Calu3 (cell line): Measurements from ENCODE around the gene KHDRBS2. TPM values are rescaled to one million over a fixed set of nuclear protein-coding genes. Genes with fewer than 3 reads are reported as not detected.

Experiments
- BruUV-seq: library from RNA; stranded (reverse); fragments of 400-500 nt; replicated peaks from 2 replicates; lab custom pipeline; 2021; lab: Mats Ljungman, UMichigan
- CTCF ChIA-PET: fragments of 300-600 bp; sonication (Branson Sonifier 250); formaldehyde crosslinking; loops from one replicate; lab custom pipeline; 2022; ENCODE audit warnings: antibody characterized with exemption; lab: Charles Lee
- DNase-seq: peaks from one replicate; pipeline ENCODE4 v3.0.0; 2022
- H3K27ac Mint-ChIP-seq: one replicate; pipeline ENCODE4 v1.8.0; 2022; ENCODE audit warnings: mixed read lengths; ENCODE audit not compliant: unreplicated experiment
- H3K27me3 Mint-ChIP-seq: one replicate; pipeline ENCODE4 v1.8.0; 2022; ENCODE audit warnings: mixed read lengths; ENCODE audit not compliant: unreplicated experiment
- H3K36me3 Mint-ChIP-seq: one replicate; pipeline ENCODE4 v1.8.0; 2022; ENCODE audit warnings: mild to moderate bottlenecking, moderate library complexity, mixed read lengths; ENCODE audit not compliant: insufficient read depth, unreplicated experiment
- H3K4me1 Mint-ChIP-seq: one replicate; pipeline ENCODE4 v1.8.0; 2022; ENCODE audit warnings: mild to moderate bottlenecking, low read depth, mixed read lengths; ENCODE audit not compliant: unreplicated experiment
- H3K4me3 Mint-ChIP-seq: one replicate; pipeline ENCODE4 v1.8.0; 2022; ENCODE audit warnings: mild to moderate bottlenecking, low read depth, moderate library complexity, mixed read lengths; ENCODE audit not compliant: unreplicated experiment
- H3K9me3 Mint-ChIP-seq: one replicate; pipeline ENCODE4 v1.8.0; 2022; ENCODE audit warnings: low read depth, mixed read lengths; ENCODE audit not compliant: unreplicated experiment
- intact Hi-C: fragments of 100-400 bp; cut with micrococcal nuclease; formaldehyde crosslinking; loops from one replicate; pipeline ENCODE4 v1.10.0; 2022; ENCODE audit not compliant: unreplicated experiment
- total RNA-seq: library from RNA; stranded (reverse); gene quantifications from 2 replicates; pipeline ENCODE4 v1.2.3, GENCODE V29; 2022
- TF ChIP-seq, protein P1 (sequence below): fragments of 200-600 bp; IDR thresholded peaks from one replicate; pipeline ENCODE4 v1.8.0; 2022; ENCODE audit warnings: antibody characterized with exemption; ENCODE audit not compliant: unreplicated experiment

Gene KHDRBS2
- total RNA-seq, 1 experiment from 2014 or later = not detected

DNA sequence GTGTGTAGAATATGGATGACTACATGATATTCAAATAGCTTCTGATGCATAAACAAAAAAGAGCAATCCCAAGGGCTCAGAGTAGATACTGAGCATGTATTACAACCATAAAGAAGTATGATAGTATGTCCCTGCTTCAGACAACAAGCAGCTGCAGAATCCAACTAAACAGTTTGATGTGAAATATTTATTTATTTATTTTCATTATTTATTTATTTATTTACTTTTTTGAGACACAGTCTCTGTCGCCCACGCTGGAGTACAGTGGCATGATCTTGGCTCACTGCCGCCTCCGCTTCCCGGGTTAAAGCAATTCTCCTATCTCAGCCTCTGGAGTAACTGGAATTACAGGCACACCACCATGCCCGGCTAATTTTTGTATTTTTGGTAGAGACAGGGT is 384.3 kb downstream of the KHDRBS2 start:
- CTCF ChIA-PET = no interaction called here
- DNase-seq = no peak
- Mint-ChIP-seq H3K4me3 (no peak overlapping the region), H3K9me3 (peaks cover 10% of the 10 kb centered on the region), H3K4me1 (no peaks in the 10 kb centered on the region), H3K27ac (no peak overlapping the region), H3K36me3 (no peaks in the 10 kb centered on the region), H3K27me3 (no peaks in the 10 kb centered on the region)
- TF ChIP-seq, protein P1, sequence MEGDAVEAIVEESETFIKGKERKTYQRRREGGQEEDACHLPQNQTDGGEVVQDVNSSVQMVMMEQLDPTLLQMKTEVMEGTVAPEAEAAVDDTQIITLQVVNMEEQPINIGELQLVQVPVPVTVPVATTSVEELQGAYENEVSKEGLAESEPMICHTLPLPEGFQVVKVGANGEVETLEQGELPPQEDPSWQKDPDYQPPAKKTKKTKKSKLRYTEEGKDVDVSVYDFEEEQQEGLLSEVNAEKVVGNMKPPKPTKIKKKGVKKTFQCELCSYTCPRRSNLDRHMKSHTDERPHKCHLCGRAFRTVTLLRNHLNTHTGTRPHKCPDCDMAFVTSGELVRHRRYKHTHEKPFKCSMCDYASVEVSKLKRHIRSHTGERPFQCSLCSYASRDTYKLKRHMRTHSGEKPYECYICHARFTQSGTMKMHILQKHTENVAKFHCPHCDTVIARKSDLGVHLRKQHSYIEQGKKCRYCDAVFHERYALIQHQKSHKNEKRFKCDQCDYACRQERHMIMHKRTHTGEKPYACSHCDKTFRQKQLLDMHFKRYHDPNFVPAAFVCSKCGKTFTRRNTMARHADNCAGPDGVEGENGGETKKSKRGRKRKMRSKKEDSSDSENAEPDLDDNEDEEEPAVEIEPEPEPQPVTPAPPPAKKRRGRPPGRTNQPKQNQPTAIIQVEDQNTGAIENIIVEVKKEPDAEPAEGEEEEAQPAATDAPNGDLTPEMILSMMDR = no peak
- no TSS peak for BruUV-seq
- intact Hi-C loops = no loop called here

DNA sequence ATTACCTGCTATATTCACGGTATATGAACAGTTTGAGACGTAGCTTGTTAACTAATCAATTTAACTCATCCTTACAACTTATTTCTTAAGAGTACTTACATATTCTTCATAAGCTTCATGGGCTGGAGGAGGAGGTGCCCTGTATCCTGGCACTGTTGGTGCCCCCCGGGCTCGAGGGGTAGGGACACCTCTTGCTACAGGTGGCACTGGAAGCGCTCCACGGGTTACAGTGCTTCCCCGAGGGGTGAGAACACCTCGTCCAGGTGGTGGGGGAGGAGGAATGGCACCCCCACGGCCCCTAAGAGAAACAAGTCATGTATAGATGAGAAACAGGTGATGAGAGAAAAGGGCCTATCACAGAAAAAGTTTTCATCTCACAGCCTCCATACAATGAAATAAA is 391.5 kb downstream of the KHDRBS2 start:
- TF ChIP-seq, protein P1 = no peak
- Mint-ChIP-seq H3K27me3 (no peaks in the 10 kb centered on the region), H3K4me3 (no peak overlapping the region), H3K4me1 (no peaks in the 10 kb centered on the region), H3K36me3 (no peaks in the 10 kb centered on the region), H3K27ac (no peak overlapping the region), H3K9me3 (peaks cover 15% of the 10 kb centered on the region)
- CTCF ChIA-PET = no interaction called here
- intact Hi-C loops = no loop called here
- no peak for DNase-seq
- BruUV-seq = no TSS peak

DNA sequence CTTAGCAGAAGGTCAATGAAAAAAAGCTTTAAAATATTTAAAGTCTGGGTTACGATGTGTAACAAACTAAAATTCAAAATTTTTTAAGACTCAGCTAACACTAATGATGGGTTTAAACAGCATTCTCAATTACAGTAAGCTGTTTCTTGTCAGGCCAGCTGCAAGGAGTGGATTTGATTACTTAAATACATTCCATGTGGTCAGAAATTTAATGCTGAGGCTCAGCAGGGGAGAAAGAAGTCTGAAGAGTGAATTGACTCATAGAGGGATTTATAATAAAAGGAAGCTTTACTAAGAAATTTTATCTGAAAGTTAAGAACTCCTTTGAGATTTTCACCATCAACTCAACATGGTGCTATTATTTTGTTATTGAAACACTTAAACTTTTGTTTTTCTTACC is 398.6 kb downstream of the KHDRBS2 start:
- peaks cover 22% of the 10 kb centered on the region for H3K9me3 Mint-ChIP-seq
- no peaks in the 10 kb centered on the region for H3K4me1 Mint-ChIP-seq
- intact Hi-C loops = no loop called here
- DNase-seq = no peak
- no peaks in the 10 kb centered on the region for H3K27me3 Mint-ChIP-seq
- TF ChIP-seq, protein P1 = no peak
- no peak overlapping the region for H3K27ac Mint-ChIP-seq
- no peaks in the 10 kb centered on the region for H3K36me3 Mint-ChIP-seq
- CTCF ChIA-PET = no interaction called here
- H3K4me3 Mint-ChIP-seq = no peak overlapping the region
- BruUV-seq = no TSS peak

DNA sequence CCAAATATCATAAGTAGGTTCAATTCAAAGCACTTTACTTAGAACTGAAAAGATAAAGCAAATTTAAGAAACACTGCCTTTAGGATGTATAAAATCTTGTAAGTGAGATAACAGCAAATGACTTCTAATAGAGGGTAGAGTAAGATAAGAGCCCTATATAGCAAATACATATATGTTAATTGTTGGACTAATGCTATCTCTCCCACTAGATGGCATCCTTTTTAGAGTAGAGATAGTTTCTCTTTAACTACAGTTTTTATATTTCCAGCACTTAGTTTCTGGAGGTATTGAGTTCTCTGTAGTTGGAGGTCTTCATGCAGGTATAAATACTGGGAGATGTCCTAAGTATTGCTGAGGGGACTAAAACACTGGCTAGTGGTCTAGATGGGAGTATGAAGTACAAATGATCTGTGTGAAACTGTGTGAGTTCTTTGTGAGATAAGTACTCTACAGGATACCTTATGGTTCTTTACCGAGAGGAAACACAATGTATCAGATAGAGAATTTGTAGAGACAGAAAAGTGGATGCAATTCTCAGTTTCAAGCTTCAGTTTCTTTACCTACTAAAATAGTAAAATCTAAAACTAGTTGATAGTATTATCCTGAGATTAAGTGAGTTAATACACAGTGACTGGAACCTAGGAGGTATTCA is 399.3 kb downstream of the KHDRBS2 start:
- intact Hi-C loops = no loop called here
- DNase-seq = no peak
- CTCF ChIA-PET = no interaction called here
- Mint-ChIP-seq H3K27me3 (no peaks in the 10 kb centered on the region), H3K4me1 (no peaks in the 10 kb centered on the region), H3K4me3 (no peak overlapping the region), H3K9me3 (peaks cover 22% of the 10 kb centered on the region), H3K36me3 (no peaks in the 10 kb centered on the region), H3K27ac (no peak overlapping the region)
- TF ChIP-seq, protein P1 = no peak
- BruUV-seq = no TSS peak
